Naive thymus-derived CD4-positive, alpha-beta T cell (primary cell): ENCODE results near the gene SPATA31D3. TPM values are rescaled to one million over a fixed set of nuclear protein-coding genes. Genes with fewer than 3 reads are reported as not detected.
"Not testable (repeated sequence)": the region's sequence is repeated elsewhere in the genome, so short reads cannot be mapped to it uniquely, and the experiment has no call there.

Experiments used
- ATAC-seq: fragments of 150-1000 bp; cut with Tn5 transposase; 2 replicates; pipeline ENCODE4 v1.10.0; 2021; ENCODE audit warnings: mild to moderate bottlenecking, moderate library complexity
- CTCF ChIA-PET: fragments of 350-600 bp; sonication (Branson Sonifier 250); formaldehyde crosslinking; loops from one replicate; lab custom pipeline; 2021; ENCODE audit warnings: antibody characterized with exemption; lab: Charles Lee
- POLR2A ChIA-PET: fragments of 350-600 bp; sonication (Branson Sonifier 250); formaldehyde crosslinking; loops from one replicate; lab custom pipeline; 2021; ENCODE audit warnings: antibody characterized with exemption, inconsistent platforms; lab: Charles Lee
- DNase-seq, 9 donors: peaks; one replicate each; pipeline versions ENCODE4 v3.0.0 to v3.0.0-alpha.2; 2020 to 2022; ENCODE audit warnings: mixed read lengths in 1 of 9
- H3K27ac ChIP-seq: one replicate; pipeline ENCODE4 v1.7.0; 2013; ENCODE audit warnings: mild to moderate bottlenecking, low read depth, low read length, moderate library complexity
- H3K27me3 ChIP-seq, 2 donors: one replicate each; pipeline ENCODE4 v1.7.0; 2013; ENCODE audit warnings: low read length in 2 of 2, mild to moderate bottlenecking in 2 of 2, moderate library complexity in 2 of 2; ENCODE audit not compliant: control insufficient read depth in 2 of 2, insufficient read depth in 2 of 2
- H3K36me3 ChIP-seq, 3 experiments: 1 replicate in 2 of 3; 2 replicates in 1 of 3; pipeline ENCODE4 v1.7.0; 2013; ENCODE audit warnings: low read length in 3 of 3, mild to moderate bottlenecking in 3 of 3, moderate library complexity in 1 of 3; ENCODE audit not compliant: insufficient read depth in 3 of 3, control insufficient read depth in 2 of 3
- H3K4me1 ChIP-seq, 2 donors: one replicate each; pipeline ENCODE4 v1.7.0; 2013; ENCODE audit warnings: low read length in 2 of 2, mild to moderate bottlenecking in 2 of 2, moderate library complexity in 1 of 2; ENCODE audit not compliant: control insufficient read depth in 2 of 2, insufficient read depth in 2 of 2
- H3K4me3 ChIP-seq: 2 replicates; pipeline ENCODE4 v1.7.0; 2013; ENCODE audit warnings: mild to moderate bottlenecking, low read length
- H3K9me3 ChIP-seq, 3 experiments: 1 replicate in 2 of 3; 2 replicates in 1 of 3; pipeline ENCODE4 v1.7.0; 2013; ENCODE audit warnings: low read length in 3 of 3; ENCODE audit not compliant: control insufficient read depth in 2 of 3
- H3K27ac Mint-ChIP-seq, 9 donors: one replicate each; pipeline ENCODE4 v1.8.0; 2020 to 2022; ENCODE audit warnings: mixed read lengths in 9 of 9, mild to moderate bottlenecking in 8 of 9, moderate library complexity in 5 of 9, inconsistent platforms in 2 of 9
- H3K27me3 Mint-ChIP-seq, 5 donors: one replicate each; pipeline ENCODE4 v1.8.0; 2021 to 2022; ENCODE audit warnings: mixed read lengths in 5 of 5, mild to moderate bottlenecking in 1 of 5
- H3K36me3 Mint-ChIP-seq, 5 donors: one replicate each; pipeline ENCODE4 v1.8.0; 2020 to 2022; ENCODE audit warnings: mixed read lengths in 5 of 5, mild to moderate bottlenecking in 3 of 5, inconsistent platforms in 1 of 5
- H3K4me1 Mint-ChIP-seq, 7 donors: one replicate each; pipeline ENCODE4 v1.8.0; 2020 to 2022; ENCODE audit warnings: mixed read lengths in 7 of 7, mild to moderate bottlenecking in 3 of 7, inconsistent platforms in 1 of 7
- H3K4me3 Mint-ChIP-seq, 10 donors: one replicate each; pipeline ENCODE4 v1.8.0; 2020 to 2022; ENCODE audit warnings: mild to moderate bottlenecking in 10 of 10, mixed read lengths in 10 of 10, moderate library complexity in 6 of 10, inconsistent platforms in 2 of 10
- H3K9me3 Mint-ChIP-seq, 11 donors: one replicate each; pipeline ENCODE4 v1.8.0; 2020 to 2022; ENCODE audit warnings: mixed read lengths in 11 of 11, mild to moderate bottlenecking in 4 of 11, inconsistent platforms in 1 of 11, moderate library complexity in 1 of 11
- intact Hi-C, 2 donors: fragments of 100-400 bp; cut with micrococcal nuclease; formaldehyde crosslinking; loops; one replicate each; pipeline ENCODE4 v1.15.1; 2023
- polyA plus RNA-seq, 2 donors: library from polyadenylated mRNA; unstranded; fragments of 300-500 nt; fragmentation: Illumina TruSeq; gene quantifications; one replicate each; pipeline ENCODE4 v1.2.3, GENCODE V29; 2021
- total RNA-seq, 6 experiments: library from RNA in 5 of 6; stranded (reverse) in 5 of 6; gene quantifications; 1 replicate in 5 of 6; 2 replicates in 1 of 6; pipeline ENCODE4 v1.2.3 and lab custom pipeline; 2021 to 2026

SPATA31D3 gene
- total RNA-seq (not detected), polyA plus RNA-seq (not detected), total RNA-seq (lab: John Stamatoyannopoulos, UW) (not detected)

GRCh38 chr9:81943393-81943792 is at the start of gene SPATA31D3:
SPATA31D3 (plus strand) TSS chr9:81943500; CDS start chr9:81943586, 86 bp downstream.
- DNase-seq, H3K4me3 Mint-ChIP-seq, H3K27ac Mint-ChIP-seq, H3K4me1 ChIP-seq, H3K9me3 Mint-ChIP-seq, H3K4me1 Mint-ChIP-seq, H3K36me3 Mint-ChIP-seq, CTCF ChIA-PET, intact Hi-C loops, POLR2A ChIA-PET, H3K27me3 Mint-ChIP-seq, H3K4me3 ChIP-seq, H3K27me3 ChIP-seq, H3K36me3 ChIP-seq, H3K27ac ChIP-seq, H3K9me3 ChIP-seq: not testable (repeated sequence)
- ATAC-seq = peak; percentile 10

GRCh38 chr9:81893929-81894328 is 49.4 kb upstream of the SPATA31D3 start:
- Histone ChIP-seq H3K27ac (no peak overlapping the region), H3K27me3 (no peaks in the 10 kb centered on the region), H3K4me3 (no peak overlapping the region), H3K36me3 (no peaks in the 10 kb centered on the region), H3K9me3 (no peaks in the 10 kb centered on the region), H3K4me1 (no peaks in the 10 kb centered on the region)
- Mint-ChIP-seq H3K27me3 (peaks cover 0 to 5% (median 0%) of the 10 kb centered on the region in 5 donors), H3K27ac (no peak overlapping the region), H3K4me3 (no peak overlapping the region), H3K4me1 (no peaks in the 10 kb centered on the region), H3K36me3 (no peaks in the 10 kb centered on the region), H3K9me3 (peaks cover 0 to 4% (median 0%) of the 10 kb centered on the region in 11 donors)
- ChIA-PET POLR2A (no interaction called here), CTCF (no interaction called here)
- intact Hi-C loops = no loop called here
- ATAC-seq (no peak), DNase-seq (no peak)

GRCh38 chr9:81894891-81895290 is 48.4 kb upstream of the SPATA31D3 start:
- no peak overlapping the region for H3K27ac Mint-ChIP-seq
- Histone ChIP-seq H3K36me3 (no peaks in the 10 kb centered on the region), H3K27me3 (no peaks in the 10 kb centered on the region), H3K9me3 (no peaks in the 10 kb centered on the region), H3K4me1 (no peaks in the 10 kb centered on the region), H3K27ac (no peak overlapping the region), H3K4me3 (no peak overlapping the region)
- H3K4me1 Mint-ChIP-seq = no peaks in the 10 kb centered on the region
- no peak for DNase-seq
- H3K4me3 Mint-ChIP-seq = no peak overlapping the region
- POLR2A ChIA-PET = no interaction called here
- intact Hi-C loops = no loop called here
- H3K27me3 Mint-ChIP-seq = peaks cover 0 to 5% (median 0%) of the 10 kb centered on the region in 5 donors
- H3K9me3 Mint-ChIP-seq = peaks cover 0 to 4% (median 0%) of the 10 kb centered on the region in 11 donors
- ATAC-seq = no peak
- H3K36me3 Mint-ChIP-seq = no peaks in the 10 kb centered on the region
- CTCF ChIA-PET = no interaction called here

- no peaks in the 10 kb centered on the region for H3K27me3 Mint-ChIP-seq
- intact Hi-C loops = no loop called here
- ATAC-seq = no peak
Observed at GRCh38 chr9:81896070-81896469, 47.2 kb upstream of the SPATA31D3 start.

GRCh38 chr9:81898851-81899250 is 44.4 kb upstream of the SPATA31D3 start:
- ChIA-PET CTCF (no interaction called here), POLR2A (no interaction called here)
- H3K27me3 ChIP-seq = no peaks in the 10 kb centered on the region
- no peak overlapping the region for H3K4me3 ChIP-seq
- Mint-ChIP-seq H3K36me3 (no peaks in the 10 kb centered on the region), H3K4me3 (no peak overlapping the region), H3K4me1 (no peaks in the 10 kb centered on the region), H3K9me3 (peaks cover 0 to 4% (median 0%) of the 10 kb centered on the region in 11 donors), H3K27me3 (no peaks in the 10 kb centered on the region), H3K27ac (no peak overlapping the region)
- no peak overlapping the region for H3K27ac ChIP-seq
- intact Hi-C loops = no loop called here
- no peaks in the 10 kb centered on the region for H3K9me3 ChIP-seq
- no peaks in the 10 kb centered on the region for H3K4me1 ChIP-seq
- DNase-seq = no peak
- no peak for ATAC-seq
- no peaks in the 10 kb centered on the region for H3K36me3 ChIP-seq

More at GRCh38 chr9:81896070-81896469, 47.2 kb upstream of the SPATA31D3 start:
- no peak for DNase-seq
- H3K27ac Mint-ChIP-seq = no peak overlapping the region
- H3K27ac ChIP-seq = no peak overlapping the region
- H3K4me1 Mint-ChIP-seq = no peaks in the 10 kb centered on the region
- CTCF ChIA-PET = no interaction called here
- no peaks in the 10 kb centered on the region for H3K36me3 Mint-ChIP-seq
- H3K4me3 Mint-ChIP-seq = no peak overlapping the region
- no peaks in the 10 kb centered on the region for H3K4me1 ChIP-seq
- H3K27me3 ChIP-seq = no peaks in the 10 kb centered on the region
- H3K36me3 ChIP-seq = no peaks in the 10 kb centered on the region
- POLR2A ChIA-PET = no interaction called here
- peaks cover 0 to 4% (median 0%) of the 10 kb centered on the region in 11 donors for H3K9me3 Mint-ChIP-seq
- no peak overlapping the region for H3K4me3 ChIP-seq
- no peaks in the 10 kb centered on the region for H3K9me3 ChIP-seq

- Histone ChIP-seq H3K4me3 (no peak overlapping the region), H3K9me3 (no peaks in the 10 kb centered on the region), H3K27me3 (no peaks in the 10 kb centered on the region), H3K36me3 (no peaks in the 10 kb centered on the region), H3K27ac (no peak overlapping the region), H3K4me1 (no peaks in the 10 kb centered on the region)
- Mint-ChIP-seq H3K4me1 (no peaks in the 10 kb centered on the region), H3K27ac (no peak overlapping the region), H3K9me3 (peaks cover 0 to 3% (median 0%) of the 10 kb centered on the region in 11 donors), H3K4me3 (no peak overlapping the region), H3K36me3 (no peaks in the 10 kb centered on the region), H3K27me3 (no peaks in the 10 kb centered on the region)
- POLR2A ChIA-PET = no interaction called here
- CTCF ChIA-PET = no interaction called here
- DNase-seq (no peak), ATAC-seq (no peak)
- intact Hi-C loops = no loop called here
Observed at GRCh38 chr9:81902196-81902595, 41.1 kb upstream of the SPATA31D3 start.

- Mint-ChIP-seq H3K4me3 (no peak overlapping the region), H3K36me3 (no peaks in the 10 kb centered on the region), H3K27ac (no peak overlapping the region), H3K4me1 (no peaks in the 10 kb centered on the region), H3K27me3 (no peaks in the 10 kb centered on the region), H3K9me3 (peaks cover 0 to 3% (median 0%) of the 10 kb centered on the region in 11 donors)
- Histone ChIP-seq H3K4me3 (no peak overlapping the region), H3K4me1 (no peaks in the 10 kb centered on the region), H3K27ac (no peak overlapping the region), H3K9me3 (no peaks in the 10 kb centered on the region), H3K27me3 (no peaks in the 10 kb centered on the region), H3K36me3 (no peaks in the 10 kb centered on the region)
- no peak for DNase-seq
- intact Hi-C loops = no loop called here
- no peak for ATAC-seq
- ChIA-PET POLR2A (no interaction called here), CTCF (no interaction called here)
Observed at GRCh38 chr9:81902626-81903025, 40.7 kb upstream of the SPATA31D3 start.
